Stromal cell of bone marrow (primary cell): ENCODE data around the gene POPDC3.

Source experiments
- DNase-seq: peaks from one replicate; pipeline ENCODE4 v3.0.0-alpha.2; 2012; ENCODE audit warnings: low read depth

The POPDC3 gene

GRCh38 chr6:105138141-105138540 is 41.7 kb downstream of the POPDC3 start:
- no peak for DNase-seq

- DNase-seq, result no peak
Observed at GRCh38 chr6:105137388-105137787, 42.4 kb downstream of the POPDC3 start.

- peak; percentile 28 for DNase-seq
Observed at GRCh38 chr6:105136431-105137350, 43.1 kb downstream of the POPDC3 start.

- no peak for DNase-seq
Observed at GRCh38 chr6:105135907-105136430, 43.8 kb downstream of the POPDC3 start.

- DNase-seq, result peak; percentile 25
Observed at GRCh38 chr6:105135056-105135455, 44.8 kb downstream of the POPDC3 start.

DNA sequence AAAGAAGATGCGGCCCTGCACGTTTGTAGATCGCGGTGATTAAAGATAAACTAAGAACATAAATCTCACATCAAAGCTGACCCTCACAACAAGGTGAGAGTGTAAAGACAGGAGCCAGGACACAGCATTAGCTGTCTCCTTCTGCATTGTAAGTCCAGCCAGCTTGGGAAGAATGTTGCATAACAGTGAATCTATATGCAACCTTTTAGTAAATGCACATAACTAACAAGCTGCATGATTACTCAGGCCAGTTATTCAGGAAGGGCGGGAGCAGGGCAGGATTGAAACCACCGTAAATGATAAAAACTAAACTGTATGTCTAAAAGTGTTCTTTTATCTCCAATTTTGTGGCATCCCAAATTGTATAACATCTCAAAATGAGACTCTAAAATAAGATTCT is 57.1 kb downstream of the POPDC3 start:
- DNase-seq, result no peak

DNA sequence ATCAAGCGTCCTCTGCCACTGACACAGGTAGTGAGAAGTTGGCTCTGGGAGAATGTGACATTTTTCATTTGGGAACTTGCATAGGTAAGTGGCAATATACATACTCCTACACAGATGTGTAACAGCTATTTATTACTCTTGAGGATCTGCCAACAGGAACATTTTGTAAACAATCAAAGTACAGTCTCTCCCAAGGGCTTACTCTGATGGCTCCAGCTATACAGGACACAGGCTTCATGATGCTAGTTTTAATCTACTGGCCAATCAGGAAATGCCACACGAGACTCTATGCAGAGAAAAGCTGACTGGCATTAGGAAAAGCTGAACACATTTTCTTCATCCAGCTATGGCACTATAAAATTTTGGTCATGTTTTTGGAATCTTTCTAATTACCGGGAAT is 57.8 kb downstream of the POPDC3 start:
- DNase-seq, result no peak

- peak; percentile 15 for DNase-seq
Observed at GRCh38 chr6:105120570-105120969, 59.2 kb downstream of the POPDC3 start.

GRCh38 chr6:105116150-105116549 is 63.7 kb downstream of the POPDC3 start:
- no peak for DNase-seq

- DNase-seq, result no peak
Observed at GRCh38 chr6:105113422-105113821, 66.4 kb downstream of the POPDC3 start.

- no peak for DNase-seq
Observed at GRCh38 chr6:105112577-105112976, 67.2 kb downstream of the POPDC3 start.

DNA sequence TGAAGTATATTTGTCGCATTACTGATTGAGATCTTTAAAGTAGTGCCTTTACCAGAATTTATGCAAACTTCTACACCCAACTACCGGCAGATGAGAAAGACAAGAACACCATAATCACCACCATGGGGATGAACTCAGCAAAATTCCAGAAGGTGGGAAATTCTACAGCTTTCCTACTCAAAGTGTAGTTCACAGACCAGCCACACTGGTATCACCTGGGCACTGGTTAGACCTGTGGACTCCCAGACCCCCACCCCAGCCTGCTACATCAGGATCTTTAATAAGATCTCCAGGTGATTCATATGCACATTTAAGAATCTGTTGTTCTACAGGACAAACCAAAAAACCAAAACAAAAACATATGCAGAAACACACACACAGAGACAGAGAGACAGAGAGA is 67.9 kb downstream of the POPDC3 start:
- DNase-seq, result no peak

DNA sequence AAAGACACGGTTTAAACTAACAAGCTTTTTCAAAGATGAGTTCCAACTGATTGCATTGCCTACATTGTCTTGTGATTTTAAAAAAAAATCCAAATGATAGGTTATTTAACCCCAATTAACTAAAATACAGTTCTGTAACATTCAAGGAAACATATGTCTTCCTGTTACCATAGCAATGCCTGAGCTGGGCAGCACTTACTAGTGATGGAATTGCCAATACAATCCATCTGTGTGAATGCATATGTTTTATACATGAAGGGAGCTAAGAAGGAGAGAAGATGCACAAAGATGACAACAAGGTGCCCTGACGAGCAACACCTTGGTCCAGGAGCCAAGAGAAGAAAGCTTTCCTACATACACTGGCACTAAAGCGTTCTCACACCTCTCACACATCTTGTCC is 68.7 kb downstream of the POPDC3 start:
- no peak for DNase-seq

DNA sequence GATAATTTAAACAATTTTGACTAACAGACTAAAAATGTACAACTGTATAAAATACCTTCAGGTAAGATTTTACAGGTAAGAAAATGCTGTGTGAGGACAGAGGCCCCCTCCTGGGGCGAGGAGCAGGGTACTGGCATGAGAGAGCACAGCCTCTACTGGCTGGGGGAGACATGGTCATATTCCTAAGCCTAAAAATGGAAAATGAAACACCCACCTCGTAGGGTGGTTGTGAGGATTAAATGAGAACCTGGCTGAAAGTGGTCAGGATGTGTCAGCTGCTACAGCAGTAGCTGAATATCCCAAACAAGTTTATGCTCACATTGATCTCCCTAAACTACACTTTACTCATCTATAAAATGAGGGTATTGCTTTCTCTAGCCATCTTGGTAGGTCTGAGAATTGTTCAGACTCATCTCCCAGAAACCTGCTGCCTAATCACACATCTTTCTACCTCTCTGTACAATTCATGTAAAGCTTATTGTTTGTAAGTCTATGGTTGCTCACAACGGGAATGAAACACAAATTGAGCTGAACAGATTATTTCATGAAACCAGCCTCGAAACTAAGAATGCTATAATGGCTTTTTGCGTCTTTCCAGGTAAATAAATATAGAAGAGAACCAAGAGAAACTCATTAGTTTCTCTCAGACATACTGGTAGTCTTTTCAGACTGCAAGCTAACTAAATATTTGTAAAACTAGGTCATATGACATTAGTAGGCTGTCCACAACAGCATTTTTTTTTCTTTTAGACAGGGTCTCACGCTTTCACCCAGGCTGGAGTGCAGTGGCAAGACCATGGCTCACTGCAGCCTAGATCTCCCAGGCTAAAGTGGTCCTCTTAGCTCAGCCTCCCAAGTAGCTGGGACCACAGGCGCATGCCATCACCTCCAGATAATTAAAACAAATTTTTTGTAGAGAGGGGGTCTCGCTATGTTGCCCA is 69.6 kb downstream of the POPDC3 start:
- DNase-seq, result no peak

DNA sequence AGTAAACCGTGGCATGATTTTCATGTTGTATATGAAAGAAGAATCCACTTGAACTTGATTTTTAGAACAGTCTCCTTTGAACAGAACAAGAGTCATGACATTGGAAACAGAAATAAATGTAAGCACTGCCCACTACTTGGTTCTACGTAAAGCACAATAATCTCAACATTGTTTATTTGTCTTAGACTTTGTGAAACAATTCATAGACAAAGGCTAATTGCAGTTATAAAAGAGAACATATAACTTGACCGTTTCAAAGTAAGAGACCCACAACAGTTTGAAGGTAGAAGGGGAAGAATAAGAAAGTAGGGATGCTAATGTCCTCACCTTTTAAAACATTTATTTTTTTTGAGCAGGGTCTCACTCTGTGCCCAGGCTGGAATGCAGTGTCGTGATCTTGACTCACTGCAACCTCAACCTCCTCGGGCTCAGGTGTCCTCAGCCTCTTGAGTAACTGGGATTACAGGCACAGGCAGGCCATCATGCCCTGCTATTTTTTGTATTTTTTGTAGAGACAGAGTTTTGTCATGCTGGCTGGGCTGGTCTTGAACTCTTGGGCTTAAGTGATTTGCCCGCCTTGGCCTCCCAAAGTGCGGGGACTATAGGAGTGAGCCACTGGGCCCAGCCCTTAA is 71.1 kb downstream of the POPDC3 start:
- DNase-seq, result no peak
